Measurements from ENCODE around the gene TEX11. TPM values are rescaled to one million over a fixed set of nuclear protein-coding genes. Genes with fewer than 3 reads are reported as not detected.
"Not testable (repeated sequence)": the region's sequence is repeated elsewhere in the genome, so short reads cannot be mapped to it uniquely, and the experiment has no call there.

Gene TEX11
- total RNA-seq, 2 experiments from 2014 or later: not detected

- DNase-seq (no peak), ATAC-seq (ENCODE audit: low read depth) (no peak)
- Mint-ChIP-seq H3K9me3 (no peaks in the 10 kb centered on the region), H3K4me1 (no peaks in the 10 kb centered on the region), H3K36me3 (no peaks in the 10 kb centered on the region), H3K4me3 (no peak overlapping the region), H3K27ac (no peak overlapping the region), H3K27me3 (peaks cover 12% of the 10 kb centered on the region)
- POLR2A ChIA-PET: no interaction called here
Measured at GRCh38 chrX:70535198-70535597, 373.3 kb downstream of the TEX11 start.

- no peak for ATAC-seq (ENCODE audit: low read depth)
- no peak for DNase-seq
- H3K27ac Mint-ChIP-seq: no peak overlapping the region
- POLR2A ChIA-PET: no interaction called here
- no peaks in the 10 kb centered on the region for H3K9me3 Mint-ChIP-seq
- H3K4me1 Mint-ChIP-seq: peaks cover 8% of the 10 kb centered on the region
- no peak overlapping the region for H3K4me3 Mint-ChIP-seq
- H3K36me3 Mint-ChIP-seq: no peaks in the 10 kb centered on the region
- no peaks in the 10 kb centered on the region for H3K27me3 Mint-ChIP-seq
Measured at GRCh38 chrX:70527610-70528345, 380.7 kb downstream of the TEX11 start.

GRCh38 chrX:70527053-70527452 is 381.5 kb downstream of the TEX11 start:
- H3K27ac Mint-ChIP-seq: no peak overlapping the region
- H3K36me3 Mint-ChIP-seq: no peaks in the 10 kb centered on the region
- H3K4me1 Mint-ChIP-seq: peaks cover 8% of the 10 kb centered on the region
- no peaks in the 10 kb centered on the region for H3K27me3 Mint-ChIP-seq
- DNase-seq (no peak), ATAC-seq (ENCODE audit: low read depth) (no peak)
- H3K9me3 Mint-ChIP-seq: no peaks in the 10 kb centered on the region
- POLR2A ChIA-PET: no interaction called here
- H3K4me3 Mint-ChIP-seq: no peak overlapping the region

GRCh38 chrX:70525733-70526132 is 382.8 kb downstream of the TEX11 start:
- H3K9me3 Mint-ChIP-seq: no peaks in the 10 kb centered on the region
- DNase-seq: no peak
- POLR2A ChIA-PET: no interaction called here
- H3K4me3 Mint-ChIP-seq: no peak overlapping the region
- no peak overlapping the region for H3K27ac Mint-ChIP-seq
- H3K36me3 Mint-ChIP-seq: no peaks in the 10 kb centered on the region
- H3K4me1 Mint-ChIP-seq: peaks cover 8% of the 10 kb centered on the region
- ATAC-seq (ENCODE audit: low read depth): no peak
- H3K27me3 Mint-ChIP-seq: no peaks in the 10 kb centered on the region

GRCh38 chrX:70515692-70516091 is 392.8 kb downstream of the TEX11 start:
- H3K4me1 Mint-ChIP-seq; H3K9me3 Mint-ChIP-seq; POLR2A ChIA-PET; DNase-seq; H3K27me3 Mint-ChIP-seq; H3K36me3 Mint-ChIP-seq; ATAC-seq (ENCODE audit: low read depth); H3K4me3 Mint-ChIP-seq; H3K27ac Mint-ChIP-seq: not testable (repeated sequence)

- DNase-seq; H3K4me1 Mint-ChIP-seq; H3K9me3 Mint-ChIP-seq; H3K27me3 Mint-ChIP-seq; H3K4me3 Mint-ChIP-seq; H3K36me3 Mint-ChIP-seq; POLR2A ChIA-PET; ATAC-seq (ENCODE audit: low read depth); H3K27ac Mint-ChIP-seq: not testable (repeated sequence)
Measured at GRCh38 chrX:70515270-70515669, 393.2 kb downstream of the TEX11 start.

GRCh38 chrX:70509078-70509477 is 399.4 kb downstream of the TEX11 start:
- Mint-ChIP-seq H3K9me3 (peaks cover 2% of the 10 kb centered on the region), H3K4me3 (no peak overlapping the region), H3K36me3 (peaks cover 2% of the 10 kb centered on the region), H3K27ac (peak overlapping the region; percentile 21), H3K27me3 (no peaks in the 10 kb centered on the region), H3K4me1 (peaks cover 13% of the 10 kb centered on the region)
- DNase-seq (no peak), ATAC-seq (ENCODE audit: low read depth) (no peak)
- POLR2A ChIA-PET: no interaction called here

- Mint-ChIP-seq H3K4me3 (no peak overlapping the region), H3K27ac (peak overlapping the region; percentile 13), H3K27me3 (no peaks in the 10 kb centered on the region), H3K36me3 (peaks cover 2% of the 10 kb centered on the region), H3K4me1 (peaks cover 13% of the 10 kb centered on the region), H3K9me3 (peaks cover 2% of the 10 kb centered on the region)
- ATAC-seq (ENCODE audit: low read depth) (no peak), DNase-seq (no peak)
- POLR2A ChIA-PET: no interaction called here
Measured at GRCh38 chrX:70508296-70508911, 400.1 kb downstream of the TEX11 start.

- Mint-ChIP-seq H3K36me3 (peaks cover 4% of the 10 kb centered on the region), H3K4me3 (no peak overlapping the region), H3K9me3 (peaks cover 2% of the 10 kb centered on the region), H3K27ac (no peak overlapping the region), H3K4me1 (peaks cover 13% of the 10 kb centered on the region), H3K27me3 (no peaks in the 10 kb centered on the region)
- POLR2A ChIA-PET: no interaction called here
- ATAC-seq (ENCODE audit: low read depth) (no peak), DNase-seq (no peak)
Measured at GRCh38 chrX:70505451-70505841, 403.1 kb downstream of the TEX11 start.

GRCh38 chrX:70504772-70505450 is 403.6 kb downstream of the TEX11 start:
- no peak overlapping the region for H3K27ac Mint-ChIP-seq
- H3K9me3 Mint-ChIP-seq: peaks cover 2% of the 10 kb centered on the region
- H3K4me3 Mint-ChIP-seq: no peak overlapping the region
- DNase-seq (no peak), ATAC-seq (ENCODE audit: low read depth) (no peak)
- peaks cover 13% of the 10 kb centered on the region for H3K4me1 Mint-ChIP-seq
- H3K36me3 Mint-ChIP-seq: peaks cover 4% of the 10 kb centered on the region
- no peaks in the 10 kb centered on the region for H3K27me3 Mint-ChIP-seq
- POLR2A ChIA-PET: no interaction called here

GRCh38 chrX:70500826-70501225 is 407.7 kb downstream of the TEX11 start:
- no peak for DNase-seq
- Mint-ChIP-seq H3K9me3 (no peaks in the 10 kb centered on the region), H3K27ac (no peak overlapping the region), H3K27me3 (no peaks in the 10 kb centered on the region), H3K4me3 (no peak overlapping the region), H3K4me1 (no peaks in the 10 kb centered on the region), H3K36me3 (peaks cover 3% of the 10 kb centered on the region)
- ATAC-seq (ENCODE audit: low read depth): no peak
- POLR2A ChIA-PET: no interaction called here

GRCh38 chrX:70498129-70498528 is 410.4 kb downstream of the TEX11 start:
- peaks cover 8% of the 10 kb centered on the region for H3K36me3 Mint-ChIP-seq
- POLR2A ChIA-PET: no interaction called here
- no peaks in the 10 kb centered on the region for H3K4me1 Mint-ChIP-seq
- H3K9me3 Mint-ChIP-seq: no peaks in the 10 kb centered on the region
- H3K4me3 Mint-ChIP-seq: no peak overlapping the region
- ATAC-seq (ENCODE audit: low read depth): no peak
- H3K27me3 Mint-ChIP-seq: no peaks in the 10 kb centered on the region
- no peak for DNase-seq
- no peak overlapping the region for H3K27ac Mint-ChIP-seq

GRCh38 chrX:70497026-70497425 is 411.5 kb downstream of the TEX11 start:
- Mint-ChIP-seq H3K27ac (no peak overlapping the region), H3K27me3 (no peaks in the 10 kb centered on the region), H3K9me3 (no peaks in the 10 kb centered on the region), H3K36me3 (peaks cover 16% of the 10 kb centered on the region), H3K4me3 (no peak overlapping the region), H3K4me1 (peaks cover under 1% of the 10 kb centered on the region)
- no peak for DNase-seq
- POLR2A ChIA-PET: no interaction called here
- no peak for ATAC-seq (ENCODE audit: low read depth)

- POLR2A ChIA-PET: no interaction called here
- no peaks in the 10 kb centered on the region for H3K9me3 Mint-ChIP-seq
- DNase-seq (no peak), ATAC-seq (ENCODE audit: low read depth) (no peak)
- no peak overlapping the region for H3K27ac Mint-ChIP-seq
- no peak overlapping the region for H3K4me3 Mint-ChIP-seq
- no peaks in the 10 kb centered on the region for H3K27me3 Mint-ChIP-seq
- peaks cover 6% of the 10 kb centered on the region for H3K4me1 Mint-ChIP-seq
- peaks cover 20% of the 10 kb centered on the region for H3K36me3 Mint-ChIP-seq
Measured at GRCh38 chrX:70496491-70496890, 412.0 kb downstream of the TEX11 start.

Measured in activated naive CD8-positive, alpha-beta T cell treated with anti-CD3 and anti-CD28 coated beads, Interleukin-2, amount 10 ng/mL, durations not matched to agents 7 days and 5 days (primary cell).